Epithelial cell of prostate (primary cell): ENCODE results near the gene CFAP45.

ENCODE experiments used
- DNase-seq: peaks from one replicate; pipeline ENCODE4 v3.0.0-alpha.2; 2011; ENCODE audit warnings: low read depth, low spot score
- H3K27ac ChIP-seq: fragments of 450-650 bp; 2 replicates; pipeline ENCODE4 v1.5.1; 2017; ENCODE audit warnings: mild to moderate bottlenecking

The CFAP45 gene

GRCh38 chr1:159900086-159900680, at the start of gene CFAP45:
Gene CFAP45, minus strand, starts transcription at chr1:159900165. Its CDS starts 67 bp downstream, at chr1:159900098.
- peak within 1 kb of the TSS; percentile 37 for H3K27ac ChIP-seq
- DNase-seq = no peak

- H3K27ac ChIP-seq = peak overlapping the region; percentile 3
- no peak for DNase-seq
Measured at GRCh38 chr1:159949123-159949522, 49.2 kb upstream of the CFAP45 start.

- H3K27ac ChIP-seq = no peak overlapping the region
- no peak for DNase-seq
Measured at GRCh38 chr1:159947942-159948341, 48.0 kb upstream of the CFAP45 start.

GRCh38 chr1:159946242-159947187, 46.5 kb upstream of the CFAP45 start:
- DNase-seq = no peak
- peak overlapping the region; percentile 82 for H3K27ac ChIP-seq

GRCh38 chr1:159945483-159946241, 45.7 kb upstream of the CFAP45 start, which contains the start of gene IGSF9:
Gene IGSF9, minus strand, starts transcription at chr1:159945613. Its CDS starts 2,159 bp downstream, at chr1:159943454.
- peak within 1 kb of the TSS; percentile 82 for H3K27ac ChIP-seq
- peak; percentile 85 for DNase-seq

GRCh38 chr1:159944623-159945455, 44.9 kb upstream of the CFAP45 start:
- no peak for DNase-seq
- H3K27ac ChIP-seq = peak overlapping the region; percentile 82

GRCh38 chr1:159943908-159944622, 44.1 kb upstream of the CFAP45 start:
- peak overlapping the region; percentile 82 for H3K27ac ChIP-seq

GRCh38 chr1:159943278-159943640, 43.3 kb upstream of the CFAP45 start:
- no peak overlapping the region for H3K27ac ChIP-seq
- DNase-seq = no peak

More at GRCh38 chr1:159943908-159944622, 44.1 kb upstream of the CFAP45 start:
- no peak for DNase-seq

- no peak for DNase-seq
- H3K27ac ChIP-seq = no peak overlapping the region
Measured at GRCh38 chr1:159942632-159943277, 42.8 kb upstream of the CFAP45 start.

- no peak for DNase-seq
- H3K27ac ChIP-seq = no peak overlapping the region
Measured at GRCh38 chr1:159941591-159942560, 41.9 kb upstream of the CFAP45 start.

GRCh38 chr1:159941141-159941540, 41.2 kb upstream of the CFAP45 start:
- DNase-seq = no peak
- no peak overlapping the region for H3K27ac ChIP-seq

GRCh38 chr1:159940006-159940620, 40.1 kb upstream of the CFAP45 start:
- DNase-seq = no peak
- H3K27ac ChIP-seq = peak overlapping the region; percentile 23

- no peak for DNase-seq
- peak overlapping the region; percentile 23 for H3K27ac ChIP-seq
Measured at GRCh38 chr1:159939678-159940002, 39.7 kb upstream of the CFAP45 start.

- DNase-seq = no peak
Measured at GRCh38 chr1:159938905-159939677, 39.1 kb upstream of the CFAP45 start.

GRCh38 chr1:159938211-159938852, 38.4 kb upstream of the CFAP45 start:
- H3K27ac ChIP-seq = peak overlapping the region; percentile 48
- DNase-seq = no peak

More at GRCh38 chr1:159938905-159939677, 39.1 kb upstream of the CFAP45 start:
- H3K27ac ChIP-seq = peak overlapping the region; percentile 23
